Subcutaneous adipose tissue (tissue), 4 donors: ENCODE results near the gene NGLY1. TPM values are rescaled to one million over a fixed set of nuclear protein-coding genes. Genes with fewer than 3 reads are reported as not detected.

Experiments
- total RNA-seq, 4 donors: library from RNA; depleted of rRNA; stranded (reverse); fragments of >200 nt; gene quantifications; one replicate each; pipeline ENCODE4 v1.1.0, GENCODE V29; 2016
- TF ChIP-seq, protein P1 (sequence below): fragments of 450-650 bp; IDR thresholded peaks from one replicate; pipeline ENCODE4 v1.5.1; 2016; ENCODE audit warnings: low read depth, mild to moderate bottlenecking, control low read depth, antibody characterized with exemption, moderate library complexity

NGLY1 gene
- total RNA-seq, 4 donors from 2014 or later, result 31.6 to 39.3 (median 37.2) TPM

DNA sequence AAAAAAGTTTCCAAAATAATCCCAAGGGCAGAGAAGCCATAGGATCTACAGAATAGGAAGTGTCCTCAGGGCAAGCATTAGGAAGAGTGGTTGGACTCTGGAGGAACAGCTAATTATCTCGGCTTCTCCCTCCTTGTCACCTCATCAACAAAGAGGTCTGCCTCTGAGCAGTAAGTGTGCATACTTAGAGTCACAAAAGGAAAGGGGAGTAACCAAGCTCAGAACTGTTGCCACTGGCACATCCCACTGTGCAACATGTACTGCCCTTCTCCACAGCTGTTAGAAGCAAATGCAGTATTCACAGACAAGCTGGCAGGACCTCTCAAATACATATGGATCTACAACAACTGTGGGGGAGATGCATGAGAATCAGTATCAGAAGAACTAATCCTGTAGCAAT lies 31.5 kb downstream of the NGLY1 start:
- TF ChIP-seq, protein P1, sequence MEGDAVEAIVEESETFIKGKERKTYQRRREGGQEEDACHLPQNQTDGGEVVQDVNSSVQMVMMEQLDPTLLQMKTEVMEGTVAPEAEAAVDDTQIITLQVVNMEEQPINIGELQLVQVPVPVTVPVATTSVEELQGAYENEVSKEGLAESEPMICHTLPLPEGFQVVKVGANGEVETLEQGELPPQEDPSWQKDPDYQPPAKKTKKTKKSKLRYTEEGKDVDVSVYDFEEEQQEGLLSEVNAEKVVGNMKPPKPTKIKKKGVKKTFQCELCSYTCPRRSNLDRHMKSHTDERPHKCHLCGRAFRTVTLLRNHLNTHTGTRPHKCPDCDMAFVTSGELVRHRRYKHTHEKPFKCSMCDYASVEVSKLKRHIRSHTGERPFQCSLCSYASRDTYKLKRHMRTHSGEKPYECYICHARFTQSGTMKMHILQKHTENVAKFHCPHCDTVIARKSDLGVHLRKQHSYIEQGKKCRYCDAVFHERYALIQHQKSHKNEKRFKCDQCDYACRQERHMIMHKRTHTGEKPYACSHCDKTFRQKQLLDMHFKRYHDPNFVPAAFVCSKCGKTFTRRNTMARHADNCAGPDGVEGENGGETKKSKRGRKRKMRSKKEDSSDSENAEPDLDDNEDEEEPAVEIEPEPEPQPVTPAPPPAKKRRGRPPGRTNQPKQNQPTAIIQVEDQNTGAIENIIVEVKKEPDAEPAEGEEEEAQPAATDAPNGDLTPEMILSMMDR, result no peak

DNA sequence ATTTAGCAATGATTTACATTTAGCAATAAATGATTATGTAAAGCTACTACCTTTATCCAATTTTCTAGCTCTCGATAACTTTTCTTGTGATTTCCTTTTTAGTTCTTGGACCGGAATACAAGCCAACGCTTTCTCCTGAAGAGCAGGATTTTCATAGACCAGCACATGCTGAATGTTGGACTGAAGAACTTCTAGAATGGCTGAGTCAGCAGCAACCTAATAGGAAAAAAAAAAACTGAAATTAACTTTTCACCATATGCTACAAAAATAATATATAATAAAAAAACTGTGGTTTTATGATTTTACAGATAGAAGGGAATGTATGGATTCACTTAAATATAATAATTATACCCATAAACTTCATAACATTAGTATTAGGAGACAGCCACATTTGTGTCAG lies 32.2 kb downstream of the NGLY1 start:
- TF ChIP-seq, protein P1, result no peak

GRCh38 chr3:25749031-25749581 lies 34.1 kb downstream of the NGLY1 start:
- TF ChIP-seq, protein P1, result no peak

DNA sequence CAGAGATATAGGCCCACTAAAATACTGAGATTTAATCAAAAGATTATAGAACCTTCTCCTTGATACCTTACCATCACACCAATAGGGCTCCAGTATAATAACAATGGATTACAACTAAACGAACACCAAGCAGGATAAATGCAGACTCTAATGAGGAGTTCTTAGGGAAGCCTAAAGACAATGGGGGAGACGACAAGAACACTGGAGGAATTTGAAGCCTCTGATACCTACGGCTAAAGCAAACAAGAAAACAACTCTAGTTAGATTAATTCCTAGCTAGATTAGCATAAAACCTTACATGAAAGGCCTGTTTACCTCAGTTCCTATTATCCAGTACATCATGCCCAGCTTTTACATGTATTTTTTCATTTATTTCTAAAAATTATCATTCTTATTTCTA lies 35.1 kb downstream of the NGLY1 start:
- TF ChIP-seq, protein P1, result no peak

DNA sequence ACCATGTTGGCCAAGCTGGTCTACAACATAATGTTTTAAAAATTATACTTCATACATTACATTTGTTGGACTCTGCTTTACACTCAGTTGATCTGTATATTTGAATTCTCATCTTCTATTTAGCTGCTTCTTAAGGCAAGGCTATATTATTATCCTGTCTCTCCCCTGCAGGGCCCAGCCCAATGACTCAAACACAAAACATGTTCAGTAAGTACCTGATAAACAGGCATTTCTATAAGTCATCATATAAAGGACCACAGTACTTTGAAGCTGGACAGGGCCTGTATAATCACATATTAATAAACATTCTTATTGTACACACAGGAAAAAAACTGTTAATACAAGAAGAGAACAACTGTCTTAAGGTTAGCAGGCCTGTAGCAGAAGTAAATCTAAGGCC lies 36.2 kb downstream of the NGLY1 start:
- TF ChIP-seq, protein P1, result no peak

- TF ChIP-seq, protein P1, result no peak
Observed at GRCh38 chr3:25744470-25744869, 38.8 kb downstream of the NGLY1 start.

- TF ChIP-seq, protein P1, result no peak
Observed at GRCh38 chr3:25728101-25728500, 55.1 kb downstream of the NGLY1 start.
